ENCODE results near the gene ASPHD2.
"Not testable (repeated sequence)": the region's sequence is repeated elsewhere in the genome, so short reads cannot be mapped to it uniquely, and the experiment has no call there.

The ASPHD2 gene

GRCh38 chr22:26417406-26417805 lies 11.7 kb upstream of the ASPHD2 start:
- DNase-seq = no peak

GRCh38 chr22:26418620-26419019 lies 10.4 kb upstream of the ASPHD2 start:
- DNase-seq = no peak

DNA sequence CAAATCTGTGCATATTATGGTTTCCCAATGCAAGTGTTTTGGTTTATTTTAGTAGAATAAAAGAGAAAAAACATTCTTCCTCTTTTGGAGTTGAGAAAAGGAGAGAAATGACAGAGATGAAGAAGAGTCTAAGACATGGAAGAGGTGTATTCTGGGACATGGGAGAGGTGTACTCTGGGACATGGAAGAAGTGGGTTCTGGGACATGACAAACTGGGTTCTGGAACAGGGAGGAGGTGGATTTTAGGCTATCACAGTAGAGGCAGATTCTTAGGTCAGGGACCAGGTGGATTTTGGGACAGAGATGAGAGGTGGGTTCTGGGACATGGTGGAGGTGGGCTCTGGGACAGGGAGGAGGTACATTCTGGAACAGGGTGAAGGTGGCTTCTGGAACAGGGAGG lies 2.1 kb upstream of the ASPHD2 start:
- no peak for DNase-seq

DNA sequence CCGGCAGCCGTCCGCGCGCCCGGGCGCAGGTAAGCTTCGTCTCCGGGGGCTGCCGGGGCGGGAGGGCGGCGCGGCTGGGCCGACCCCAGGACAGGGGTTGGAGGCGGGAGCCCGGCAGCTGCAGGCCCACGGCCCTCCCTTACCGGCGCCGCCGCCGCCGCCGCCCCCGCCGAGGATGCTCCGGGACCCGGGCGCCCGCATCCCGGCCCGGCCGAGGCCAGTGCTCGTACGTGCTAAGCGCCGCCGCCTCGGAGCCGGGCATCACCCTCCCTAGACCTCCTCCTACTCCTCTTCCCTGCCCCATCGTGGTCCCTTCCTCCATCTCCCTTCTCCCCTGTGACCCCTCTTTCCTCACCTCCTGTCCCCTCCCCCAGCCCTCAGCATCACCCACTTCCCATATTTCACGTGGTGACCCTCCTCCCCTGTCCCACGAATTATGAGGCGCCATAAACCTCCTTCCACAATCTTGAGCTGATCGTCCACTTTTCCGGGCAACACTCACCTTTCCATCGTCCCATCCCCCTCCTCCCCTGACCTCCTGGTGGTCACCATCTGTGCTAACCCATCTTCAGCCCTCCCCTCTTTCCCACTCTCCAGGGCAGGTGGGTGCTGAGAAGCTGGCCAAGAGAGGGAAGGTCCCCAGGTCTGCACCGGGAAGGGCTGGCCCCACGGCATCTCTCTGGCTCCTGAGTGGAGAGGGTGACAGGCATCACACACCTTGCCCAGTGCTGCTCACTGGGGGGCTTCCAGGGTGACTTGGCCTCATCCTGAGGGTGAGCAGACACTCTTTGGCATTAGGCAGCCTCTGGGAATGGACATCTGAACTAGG lies 612 bp downstream of the ASPHD2 start:
- DNase-seq = no peak

DNA sequence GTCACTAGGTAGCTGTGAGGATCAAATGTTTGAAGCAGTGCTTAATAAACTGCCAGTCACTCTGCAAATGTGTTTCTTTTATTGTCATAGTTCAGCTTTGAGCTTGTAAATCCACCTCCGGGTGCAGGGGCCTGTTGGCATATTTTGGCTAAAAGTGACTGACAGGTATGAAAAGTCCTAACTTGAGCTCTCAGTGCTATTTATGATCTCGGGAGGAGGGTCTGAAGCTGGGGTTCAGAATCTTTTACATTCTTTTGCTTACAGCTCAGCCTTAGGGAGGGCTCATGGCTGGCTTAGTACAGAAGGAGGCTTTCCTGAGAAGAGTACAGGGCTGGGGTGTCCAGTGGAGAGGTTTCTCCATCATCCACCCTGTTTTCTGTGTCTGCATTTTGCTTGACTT lies 1.5 kb downstream of the ASPHD2 start:
- no peak for DNase-seq

DNA sequence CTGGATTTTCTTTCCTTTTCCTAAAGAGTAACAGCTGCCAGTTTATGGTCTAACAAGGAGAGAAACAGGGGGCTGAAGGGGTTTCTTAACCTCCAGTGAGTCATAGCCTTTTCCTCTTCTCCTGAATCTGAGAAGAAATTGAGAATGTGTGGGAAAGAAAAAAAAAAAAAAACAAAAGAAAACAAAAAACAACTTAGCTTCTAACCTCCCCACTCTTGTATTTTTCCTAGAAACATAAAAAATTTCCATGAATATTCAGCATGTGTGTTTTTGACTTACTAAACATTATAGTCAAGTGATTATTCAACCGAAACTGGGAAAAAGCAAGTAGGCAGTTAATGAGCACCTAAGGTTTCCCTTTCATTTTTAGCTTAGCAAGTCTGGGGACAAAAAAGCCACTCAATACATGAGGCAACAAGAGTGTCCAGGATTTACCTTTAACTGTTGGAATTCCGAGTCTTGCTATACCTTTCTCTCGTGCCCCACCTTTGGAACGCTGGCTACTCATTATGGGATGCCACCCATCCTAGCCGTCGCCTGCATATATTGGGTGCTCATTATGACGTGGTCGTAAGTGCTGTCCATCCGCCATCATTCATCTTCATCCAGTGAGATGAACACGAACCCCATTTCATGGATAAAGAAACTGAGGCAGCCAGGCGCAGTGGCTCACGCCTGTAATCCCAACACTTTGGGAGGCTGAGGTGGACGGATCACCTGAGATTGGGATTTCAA lies 2.4 kb downstream of the ASPHD2 start:
- DNase-seq = peak; percentile 15

DNA sequence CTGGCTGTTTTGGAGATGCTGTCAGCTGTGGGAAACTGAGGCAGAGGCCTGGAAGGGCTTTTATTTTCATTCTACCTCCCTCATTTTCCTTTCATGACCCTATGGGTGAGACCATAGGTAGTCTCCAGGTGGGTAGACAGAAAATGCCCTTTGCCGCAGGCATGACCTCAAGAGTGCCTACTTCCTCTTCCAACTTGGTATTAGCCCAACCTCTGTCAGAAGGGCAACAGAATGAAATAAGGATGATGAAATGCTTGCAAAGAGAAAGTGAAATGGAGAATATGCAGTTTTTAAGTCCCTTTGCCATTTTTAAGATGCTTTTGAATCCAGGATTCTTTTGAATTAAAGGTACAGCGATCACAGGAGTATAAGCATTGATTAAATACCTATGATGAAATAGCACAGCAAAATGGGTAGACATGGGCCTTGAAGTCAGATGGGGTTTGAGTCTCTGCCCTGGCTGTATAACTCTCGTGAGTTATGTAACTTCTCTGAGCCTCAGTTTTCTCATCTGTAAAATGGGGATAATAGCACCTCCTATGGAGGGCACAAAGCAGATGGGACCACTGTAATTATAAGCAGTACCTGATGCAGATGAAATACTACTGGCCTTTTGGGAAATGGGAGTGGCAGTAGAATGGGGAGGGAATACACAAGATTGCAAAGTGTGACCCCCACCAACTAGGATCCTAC lies 3.7 kb downstream of the ASPHD2 start:
- peak; percentile 83 for DNase-seq

GRCh38 chr22:26433805-26434204 lies 4.7 kb downstream of the ASPHD2 start:
- DNase-seq = no peak

- peak; percentile 22 to 33 for DNase-seq
Measured at GRCh38 chr22:26435327-26436093, 6.5 kb downstream of the ASPHD2 start.

DNA sequence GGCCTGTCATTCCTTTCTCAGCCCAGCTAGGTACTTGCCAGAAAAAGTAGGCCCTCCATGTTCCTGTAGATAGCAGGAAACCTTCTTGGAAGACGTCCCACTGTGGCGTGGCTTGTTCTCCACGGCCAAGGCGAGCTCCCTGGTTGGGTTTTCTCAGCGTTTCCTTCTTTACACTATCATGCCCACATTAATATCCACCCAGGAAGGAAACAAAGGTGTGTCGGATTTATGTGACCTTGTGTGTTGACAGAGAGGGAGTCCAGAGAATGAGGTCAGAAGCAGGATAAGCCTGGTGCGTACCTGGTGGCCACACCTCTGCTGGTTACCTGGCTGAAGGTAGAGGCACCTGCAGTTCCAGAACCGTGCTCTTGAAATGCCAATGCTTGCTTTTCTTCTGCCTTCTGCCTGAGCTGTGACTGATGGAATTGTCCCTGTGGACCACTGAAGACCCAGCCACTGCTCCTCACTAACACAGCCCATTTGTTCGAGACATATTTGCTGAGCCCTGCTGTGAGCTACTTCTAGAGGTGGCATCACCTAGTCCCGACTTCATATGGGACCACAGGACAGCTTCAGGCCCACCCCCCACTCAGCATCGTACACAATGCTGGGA lies 7.9 kb downstream of the ASPHD2 start:
- no peak for DNase-seq

DNA sequence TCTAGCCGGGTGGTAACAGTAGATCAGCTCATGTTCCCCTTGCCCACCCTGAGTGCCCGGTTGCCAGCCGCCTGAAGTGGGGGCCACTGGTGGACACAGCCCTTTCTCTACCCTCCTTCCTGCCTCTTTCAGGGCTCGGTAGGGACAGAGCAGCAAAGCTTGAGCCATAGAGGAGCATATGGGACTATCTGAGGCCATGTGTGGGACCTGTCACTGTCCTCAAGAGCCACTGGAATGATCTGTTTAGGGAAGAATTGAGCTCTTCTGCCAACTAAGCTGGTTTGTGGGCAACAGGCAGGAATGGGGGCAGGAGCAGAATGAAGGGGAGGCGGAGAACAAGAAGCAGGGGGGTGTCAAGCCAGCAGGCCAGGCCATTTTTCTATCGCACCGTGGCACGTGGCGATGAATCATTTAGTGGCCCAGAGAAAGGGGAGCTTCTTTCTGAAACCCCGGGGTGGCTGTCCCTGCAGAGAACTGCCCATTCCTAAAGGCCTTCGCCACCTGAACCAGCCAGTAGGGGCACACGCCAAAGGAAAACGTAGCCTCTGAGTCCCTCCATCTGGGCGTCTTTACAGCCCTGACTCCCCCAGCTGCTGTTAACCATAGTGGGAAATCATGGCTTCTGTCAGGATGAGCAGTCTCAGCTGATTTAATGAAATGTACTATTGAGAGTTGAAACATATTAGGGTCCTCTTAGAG lies 8.8 kb downstream of the ASPHD2 start:
- DNase-seq = no peak

DNA sequence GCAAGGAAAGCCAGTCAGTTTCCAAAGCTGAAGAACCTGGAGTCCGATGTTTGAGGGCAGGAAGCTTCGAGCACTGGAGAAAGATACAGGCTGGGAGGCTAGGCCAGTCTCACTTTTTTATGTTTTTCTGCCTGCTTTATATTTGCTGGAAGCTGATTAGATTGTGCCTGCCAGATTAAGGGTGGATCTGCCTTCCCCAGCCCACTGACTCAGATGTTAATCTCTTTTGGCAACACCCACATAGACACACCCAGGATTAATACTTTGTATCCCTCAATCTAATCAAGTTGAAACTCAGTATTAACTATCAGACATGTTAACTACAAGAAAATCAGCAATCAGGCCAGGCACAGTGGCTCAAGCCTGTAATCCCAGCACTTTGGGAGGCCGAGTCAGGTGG lies 9.7 kb downstream of the ASPHD2 start:
- not testable (repeated sequence) for DNase-seq

DNA sequence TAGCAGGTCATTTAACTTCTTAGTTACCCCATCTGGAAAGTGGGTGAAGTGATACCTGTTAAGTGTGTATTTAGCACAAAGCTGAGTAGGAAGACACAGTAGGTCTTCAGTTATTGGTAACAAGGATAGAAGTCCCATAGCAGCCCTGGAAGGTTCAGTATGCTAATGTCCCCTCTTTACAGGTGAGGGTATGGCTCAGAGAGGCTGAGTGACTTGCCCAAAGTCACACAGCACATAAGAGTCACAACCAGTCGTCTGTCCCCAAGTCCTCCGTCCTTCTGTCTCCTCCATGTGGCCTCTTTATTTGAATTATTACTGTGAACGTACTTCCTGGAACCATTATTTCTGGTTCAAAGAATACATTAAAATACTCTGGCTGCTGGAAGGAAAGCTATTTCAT lies 10.5 kb downstream of the ASPHD2 start:
- DNase-seq = no peak

GRCh38 chr22:26442086-26442756 lies 13.2 kb downstream of the ASPHD2 start:
- no peak for DNase-seq

DNA sequence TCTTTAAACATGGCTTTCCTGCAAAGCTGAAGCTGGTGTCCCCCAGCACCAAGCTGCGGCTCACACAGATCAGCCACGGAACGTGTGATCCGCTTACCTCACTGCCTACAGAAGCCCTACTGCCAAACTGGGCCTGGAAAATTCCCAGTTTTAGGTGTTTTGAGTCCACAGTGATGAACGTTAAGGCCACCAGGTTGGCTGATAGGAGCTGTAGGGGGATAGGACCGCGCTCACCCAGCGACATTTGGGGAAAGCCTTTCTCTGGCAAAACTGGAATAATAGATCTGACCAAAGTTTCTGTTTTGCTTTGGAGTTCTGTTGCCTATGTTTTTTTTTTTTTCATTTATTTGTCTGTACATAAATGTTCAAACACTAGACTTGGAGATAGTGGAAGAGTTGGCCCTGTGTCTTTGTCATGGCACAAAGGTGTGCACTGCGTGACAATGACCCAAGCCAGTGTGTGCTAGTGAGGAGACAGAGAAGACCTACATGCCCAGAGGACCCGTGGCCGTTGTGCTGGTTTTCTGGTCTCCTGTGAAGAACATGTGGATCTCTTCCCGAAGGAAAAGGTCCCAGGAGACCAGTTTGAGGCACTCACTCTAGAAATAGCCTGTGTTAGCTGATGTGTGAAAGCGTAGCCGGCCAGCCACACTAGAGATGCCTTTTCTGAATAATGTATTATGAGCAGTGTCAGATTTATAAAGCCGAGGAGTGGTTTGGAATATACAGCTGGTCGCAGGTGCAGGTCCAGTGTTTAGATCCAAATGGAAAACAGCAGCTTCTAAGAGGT lies 15.0 kb downstream of the ASPHD2 start:
- DNase-seq = no peak

DNA sequence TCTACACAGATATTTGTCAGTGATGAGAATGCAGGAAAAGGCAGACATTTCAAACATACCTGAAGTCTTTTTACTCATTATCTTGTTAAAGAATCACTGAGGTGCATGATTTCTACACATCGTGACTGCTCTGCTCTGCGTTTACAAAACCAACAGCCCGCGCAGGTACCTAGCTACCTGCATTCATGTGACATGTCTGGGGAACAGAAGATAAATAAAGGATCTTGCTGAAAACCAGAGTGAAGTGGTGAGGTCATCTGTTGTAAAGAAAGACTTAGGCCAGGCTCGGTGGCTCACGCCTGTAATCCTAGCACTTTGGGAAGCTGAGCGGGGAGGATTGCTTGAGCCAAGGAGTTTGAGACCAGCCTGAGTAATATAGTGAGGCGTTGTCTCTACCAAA lies 15.7 kb downstream of the ASPHD2 start:
- no peak for DNase-seq

- DNase-seq = no peak
Measured at GRCh38 chr22:26445577-26446275, 16.7 kb downstream of the ASPHD2 start.

DNA sequence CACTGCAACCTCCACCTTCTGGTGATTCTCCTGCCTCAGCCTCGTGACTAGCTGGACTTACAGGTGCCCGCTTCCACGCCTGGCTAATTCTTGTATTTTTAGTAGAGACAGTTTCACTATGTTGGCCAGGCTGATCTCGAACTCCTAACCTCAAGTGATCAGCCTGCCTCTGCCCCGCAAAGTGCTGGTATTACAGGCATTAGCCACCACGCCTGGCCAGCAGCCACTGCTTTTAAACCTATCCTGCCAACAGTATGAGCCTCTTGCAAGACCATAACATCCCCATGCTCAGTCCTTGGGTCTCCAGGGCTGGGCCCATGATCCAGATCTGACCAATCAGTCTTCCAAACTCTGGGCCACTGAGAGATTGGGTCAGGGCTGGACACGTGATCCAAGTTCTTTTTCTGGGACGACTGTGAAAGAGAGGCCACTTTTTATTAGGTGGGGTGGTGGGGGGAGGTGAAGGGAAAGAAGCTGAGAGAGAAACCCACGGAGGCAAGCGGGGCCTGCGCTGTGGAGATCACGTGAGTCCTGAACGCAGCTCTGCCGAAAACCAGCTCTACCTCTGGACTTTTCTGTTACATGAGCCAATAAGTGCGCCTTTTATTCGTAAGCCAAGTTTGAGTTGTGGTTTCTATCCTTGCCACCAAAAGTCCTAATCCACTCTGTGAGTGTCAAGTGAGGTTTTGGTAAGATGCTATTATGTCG lies 17.9 kb downstream of the ASPHD2 start:
- DNase-seq = no peak

All from inflammatory macrophage treated with lipopolysaccharide for 1 hour (primary cell).